Posterior cingulate gyrus (tissue), 11 donors: ENCODE results near the gene SPSB2.
"Not testable (repeated sequence)": the region's sequence is repeated elsewhere in the genome, so short reads cannot be mapped to it uniquely, and the experiment has no call there.

Source experiments
- DNase-seq, 10 donors: peaks; one replicate each; pipeline versions ENCODE4 v3.0.0 to v3.0.0-alpha.2; 2020 to 2021; ENCODE audit warnings: mixed read lengths in 3 of 10
- intact Hi-C: fragments of 100-400 bp; cut with DNase I; formaldehyde crosslinking; loops from one replicate; pipeline ENCODE4 v1.15.1; 2023

Gene SPSB2

DNA sequence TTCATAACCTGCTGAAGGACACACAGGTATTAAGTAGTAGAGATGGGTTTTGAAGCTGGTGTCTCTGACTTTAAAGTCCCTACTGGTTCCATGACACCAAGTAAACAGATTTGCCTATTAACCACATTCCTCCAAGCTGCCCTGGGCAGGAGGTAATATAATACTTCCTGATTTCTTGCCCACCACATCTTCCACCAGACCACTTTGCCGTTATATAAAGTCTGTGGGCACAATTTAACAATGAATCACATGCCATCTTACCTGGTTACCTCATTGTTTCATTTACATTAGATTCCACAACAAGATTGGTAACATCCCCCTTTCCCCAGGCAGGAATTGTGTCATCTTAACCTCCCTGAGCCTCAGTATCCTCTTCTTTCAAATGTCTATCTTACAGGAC, 30.6 kb upstream of the SPSB2 start:
- intact Hi-C loops = loop anchor here (2.0 kb wide), 1 partner anchor 37 kb away; the partner anchor contains the start of gene TPI1
- DNase-seq = no peak

DNA sequence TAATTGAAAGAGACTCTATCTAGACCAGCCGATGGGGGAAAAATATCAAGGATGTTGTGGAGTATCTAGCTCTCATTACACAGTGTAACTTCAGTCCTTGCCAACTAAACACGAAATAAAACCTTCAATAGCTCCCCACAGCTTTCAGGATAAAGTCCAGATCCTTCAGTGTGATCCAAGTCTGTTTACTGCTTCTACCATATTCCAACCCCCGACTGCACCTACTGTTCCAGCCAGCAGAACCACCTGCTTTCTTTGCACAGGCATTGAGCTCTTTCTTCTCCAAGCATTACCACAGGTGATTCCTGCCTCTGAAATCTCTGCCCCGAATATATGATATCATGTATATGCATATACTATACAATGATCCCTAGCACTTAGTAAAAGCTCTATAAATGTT, 29.3 kb upstream of the SPSB2 start:
- peak in 1 of 10 donors; percentile 18 for DNase-seq
- intact Hi-C loops = no loop called here

GRCh38 chr12:6899837-6900519, 26.9 kb upstream of the SPSB2 start:
- intact Hi-C loops = no loop called here
- peak in 4 of 10 donors; percentile 18 to 89 (median 32) for DNase-seq

DNA sequence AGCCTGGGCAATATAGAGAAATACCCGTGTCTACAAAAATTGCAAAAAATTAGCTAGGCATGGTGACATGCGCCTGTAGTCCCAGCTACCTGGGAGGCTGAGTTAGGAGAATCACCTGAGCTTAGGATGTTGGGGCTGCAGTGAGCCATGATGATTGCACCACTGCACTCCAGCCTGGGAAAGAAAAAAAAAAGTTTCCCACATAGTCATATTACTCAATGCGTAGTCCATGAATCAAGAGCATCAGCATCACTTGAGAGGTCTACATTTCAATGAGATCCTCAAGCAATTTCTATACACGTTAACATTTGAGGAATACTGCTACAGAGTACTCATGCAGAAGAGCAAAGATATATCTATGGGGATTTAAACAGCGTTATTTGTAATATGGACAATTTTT, 26.3 kb upstream of the SPSB2 start:
- no peak for DNase-seq
- intact Hi-C loops = no loop called here

- intact Hi-C loops = no loop called here
- peak in 1 of 10 donors; percentile 54 for DNase-seq
Measured at GRCh38 chr12:6896846-6897435, 23.8 kb upstream of the SPSB2 start.

GRCh38 chr12:6894321-6894720, 21.2 kb upstream of the SPSB2 start:
- DNase-seq = no peak
- intact Hi-C loops = no loop called here

DNA sequence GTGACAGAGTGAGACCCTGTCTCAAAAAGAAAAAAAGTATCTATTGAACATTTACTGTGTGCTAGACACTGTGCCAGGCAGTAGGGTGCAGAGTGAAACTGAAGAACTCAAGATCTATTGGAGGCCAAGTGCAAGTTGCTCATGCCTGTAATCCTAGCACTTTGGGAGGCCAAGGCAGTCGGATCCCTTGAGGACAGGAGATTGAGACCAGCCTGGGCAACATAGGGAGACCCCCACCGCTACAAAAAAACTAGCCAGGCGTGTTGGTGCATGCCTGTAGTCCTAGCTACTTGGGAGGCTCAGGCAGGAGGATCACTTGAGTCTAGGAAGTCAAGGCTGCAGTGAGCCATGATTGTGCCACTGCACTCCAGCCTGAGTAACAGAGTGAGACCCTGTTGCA, 19.6 kb upstream of the SPSB2 start:
- intact Hi-C loops = not testable (repeated sequence)
- peak in 1 of 10 donors; percentile 10 for DNase-seq

GRCh38 chr12:6891646-6892001, 18.5 kb upstream of the SPSB2 start:
- intact Hi-C loops = loop anchor here (1.0 kb wide), 1 partner anchor 18 kb away; the partner anchor contains the start of gene SPSB2
- DNase-seq = peak in 1 of 10 donors; percentile 60

DNA sequence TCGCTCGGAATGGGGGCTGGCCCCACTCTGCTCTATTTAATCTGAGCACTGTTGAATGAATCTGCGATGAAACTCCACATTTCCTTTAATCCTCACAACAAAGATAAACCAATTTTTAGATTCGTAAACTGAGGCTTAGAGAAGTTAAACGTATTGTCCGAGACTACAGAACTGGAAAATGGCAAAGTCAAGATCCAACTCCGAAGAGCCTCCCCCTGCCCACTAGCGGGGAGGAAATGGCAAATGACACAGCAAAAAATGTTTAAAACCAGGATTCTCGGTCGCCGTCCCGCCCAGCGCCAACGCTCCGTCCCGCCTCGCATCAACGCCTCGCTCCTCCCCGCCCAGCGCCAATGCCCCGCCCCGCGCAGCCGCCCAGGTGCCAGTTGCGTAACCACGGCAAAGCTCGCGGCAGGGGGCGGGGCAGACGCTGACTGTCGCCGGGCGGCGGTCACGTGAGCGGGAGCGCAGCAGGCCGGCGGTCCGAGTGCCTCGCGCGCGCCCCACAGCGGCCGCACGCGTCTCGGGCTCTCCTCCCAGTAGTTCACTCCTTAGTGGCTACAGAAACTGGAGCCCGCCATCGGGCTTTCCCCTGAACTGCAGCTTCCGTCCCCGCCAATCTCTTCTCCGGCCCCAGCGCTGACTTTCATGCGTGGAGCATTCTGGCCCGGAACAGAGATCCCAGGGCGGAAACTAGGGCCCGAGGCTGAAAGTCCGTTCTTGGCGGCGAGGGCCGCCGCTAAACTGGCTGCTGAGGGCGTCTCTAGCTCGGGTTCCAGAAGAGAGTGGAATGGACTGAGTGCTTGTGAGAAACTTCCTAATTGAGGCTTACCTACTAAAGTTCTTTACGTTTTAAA, 17.9 kb upstream of the SPSB2 start:
- intact Hi-C loops = loop anchor here (1.0 kb wide), 1 partner anchor 18 kb away; the partner anchor contains the start of gene SPSB2

GRCh38 chr12:6889775-6890573, 16.9 kb upstream of the SPSB2 start:
- intact Hi-C loops = not testable (repeated sequence)
- peak in 1 of 10 donors; percentile 78 for DNase-seq

More for the DNA sequence above, 17.9 kb upstream of the SPSB2 start:
- peak; percentile 96 to 100 (median 98) for DNase-seq

DNA sequence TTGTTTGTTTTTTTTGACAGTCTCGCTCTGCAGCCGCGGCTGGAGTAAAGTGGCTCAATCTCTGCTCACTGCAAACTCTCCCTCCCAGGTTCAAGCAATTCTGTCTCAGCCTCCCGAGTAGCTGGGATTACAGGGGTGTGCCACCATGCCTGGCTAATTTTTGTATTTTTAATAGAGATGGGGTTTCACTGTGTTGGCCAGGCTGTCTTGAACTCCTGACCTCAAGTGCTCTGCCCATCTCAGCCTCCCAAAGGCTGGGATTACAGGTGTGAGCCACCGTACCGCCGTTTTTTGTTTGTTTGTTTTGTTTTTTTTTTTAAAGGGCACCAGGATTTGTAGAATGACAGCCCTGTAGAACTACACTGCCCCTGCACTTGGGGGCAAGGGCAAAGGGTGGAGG, 15.7 kb upstream of the SPSB2 start:
- intact Hi-C loops = not testable (repeated sequence)
- peak in 1 of 10 donors; percentile 14 for DNase-seq

DNA sequence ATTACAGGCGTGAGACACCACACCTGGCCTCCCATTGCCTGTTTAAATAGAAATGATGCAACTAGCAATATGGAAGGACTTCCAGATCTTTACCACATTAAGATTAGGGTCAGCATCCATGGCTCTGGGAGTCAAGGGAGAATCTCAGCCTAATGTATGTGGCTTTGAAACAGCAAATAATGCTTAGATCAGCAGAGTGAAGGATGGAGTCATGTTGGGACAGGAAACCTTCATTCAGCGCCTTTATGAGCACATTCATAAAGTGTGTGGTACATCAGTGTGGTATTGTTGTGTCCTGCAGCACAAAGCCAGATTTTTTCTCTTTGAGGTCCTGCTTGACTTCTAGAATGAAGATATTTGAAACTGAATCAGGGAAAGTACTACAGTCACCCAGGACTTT, 15.3 kb upstream of the SPSB2 start:
- DNase-seq = no peak
- intact Hi-C loops = no loop called here

GRCh38 chr12:6887460-6887859, 14.4 kb upstream of the SPSB2 start:
- DNase-seq = peak in 1 of 10 donors; percentile 43
- intact Hi-C loops = no loop called here

- intact Hi-C loops = not testable (repeated sequence)
- peak in 1 of 10 donors; percentile 7 for DNase-seq
Measured at GRCh38 chr12:6886206-6886999, 13.3 kb upstream of the SPSB2 start.

DNA sequence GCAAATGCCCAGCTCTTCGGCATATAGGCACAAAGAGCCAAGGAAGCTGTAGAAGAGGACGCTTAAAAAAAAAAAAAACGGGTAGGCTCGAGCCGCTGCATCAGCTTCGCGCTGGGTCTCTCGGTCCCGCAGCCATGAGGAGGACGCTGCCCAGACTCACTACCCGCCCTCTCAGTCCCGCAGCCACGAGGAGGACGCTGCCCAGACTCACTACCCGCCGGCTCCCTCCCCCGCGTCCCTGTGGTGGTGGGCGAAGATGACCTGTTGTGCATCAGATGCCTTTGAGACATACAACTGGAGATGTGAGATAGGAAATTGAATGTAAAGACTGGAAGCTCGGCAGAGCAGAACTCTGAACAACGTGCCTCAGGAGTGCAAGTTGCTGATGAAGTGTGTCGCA, 11.4 kb upstream of the SPSB2 start:
- DNase-seq = peak in 1 of 10 donors; percentile 45
- intact Hi-C loops = no loop called here

DNA sequence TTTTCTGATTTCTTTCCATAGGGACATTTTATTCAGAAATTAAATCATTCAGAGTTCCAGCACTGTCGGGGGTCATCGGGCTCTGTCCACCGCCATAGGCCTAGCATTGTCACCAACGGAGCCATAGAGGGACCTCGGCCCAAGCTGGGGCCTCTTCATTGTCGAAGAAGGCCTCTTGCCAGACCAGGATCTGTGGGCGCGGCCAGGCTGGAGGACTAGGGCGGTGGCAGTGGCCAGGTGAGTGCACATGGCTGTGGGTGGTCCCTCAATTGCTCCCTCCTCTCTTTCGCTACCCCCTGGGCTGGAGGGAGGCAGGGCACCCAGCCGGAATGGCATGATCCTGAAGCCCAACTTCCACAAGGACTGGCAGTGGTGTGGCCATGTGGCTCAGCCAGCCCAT, 10.6 kb upstream of the SPSB2 start:
- intact Hi-C loops = no loop called here
- no peak for DNase-seq

DNA sequence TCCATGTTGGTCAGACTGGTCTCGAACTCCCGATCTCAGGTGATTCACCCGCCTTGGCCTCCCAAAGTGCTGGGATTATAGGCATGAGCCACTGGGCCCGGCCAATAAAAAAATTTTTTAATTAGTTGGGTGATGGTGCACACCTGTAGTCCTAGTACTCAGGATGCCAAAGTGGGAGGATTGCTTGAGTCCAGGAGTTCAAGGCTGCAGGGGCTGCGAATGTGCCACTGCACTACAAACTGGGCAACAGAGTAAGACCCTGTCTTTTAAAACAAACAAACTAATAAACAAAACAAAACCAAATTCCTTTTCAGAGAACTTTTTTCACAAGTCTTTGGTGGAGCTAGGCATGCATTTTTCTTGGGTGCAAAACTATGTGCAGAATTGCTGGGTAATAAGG, 10.1 kb upstream of the SPSB2 start:
- intact Hi-C loops = no loop called here
- DNase-seq = no peak

- DNase-seq, intact Hi-C loops: not testable (repeated sequence)
Measured at GRCh38 chr12:6879824-6880223, 6.7 kb upstream of the SPSB2 start.

GRCh38 chr12:6874015-6874368, 889 bp upstream of the SPSB2 start:
- peak in 1 of 10 donors; percentile 31 for DNase-seq
- intact Hi-C loops = not testable (repeated sequence)
